C4-2B (cell line): ENCODE data around the gene NFU1.

Experiments used
- H3K27ac ChIP-seq: fragments of 450-650 bp; 2 replicates; pipeline ENCODE4 v1.5.1; 2017
- ZFX ChIP-seq: fragments of 450-650 bp; IDR thresholded peaks from 2 replicates; pipeline ENCODE4 v1.6.1; 2017
- TF ChIP-seq, protein P1 (sequence below): fragments of 450-650 bp; conservative IDR thresholded peaks from 2 replicates; pipeline ENCODE4 v1.5.1; 2017; ENCODE audit warnings: mild to moderate bottlenecking

The NFU1 gene

DNA sequence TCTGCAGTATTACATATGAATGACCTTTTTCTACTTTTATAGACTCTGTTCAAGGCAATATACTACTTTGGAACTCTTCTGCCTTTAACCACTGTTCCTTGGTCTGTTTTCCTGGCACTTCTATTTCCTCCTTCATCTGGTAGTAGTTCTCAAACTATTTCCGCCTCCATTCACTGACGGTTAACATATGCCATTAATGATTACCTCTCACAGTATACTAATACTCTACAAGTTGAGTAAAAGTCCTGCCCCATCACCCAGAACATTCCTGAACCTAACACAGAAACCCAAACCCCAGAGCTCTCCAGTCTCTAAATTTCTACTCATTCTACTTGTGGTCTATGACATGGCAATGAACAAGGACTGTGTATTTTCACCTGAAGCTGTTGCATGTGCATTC, 54.7 kb downstream of the NFU1 start:
- TF ChIP-seq, protein P1, sequence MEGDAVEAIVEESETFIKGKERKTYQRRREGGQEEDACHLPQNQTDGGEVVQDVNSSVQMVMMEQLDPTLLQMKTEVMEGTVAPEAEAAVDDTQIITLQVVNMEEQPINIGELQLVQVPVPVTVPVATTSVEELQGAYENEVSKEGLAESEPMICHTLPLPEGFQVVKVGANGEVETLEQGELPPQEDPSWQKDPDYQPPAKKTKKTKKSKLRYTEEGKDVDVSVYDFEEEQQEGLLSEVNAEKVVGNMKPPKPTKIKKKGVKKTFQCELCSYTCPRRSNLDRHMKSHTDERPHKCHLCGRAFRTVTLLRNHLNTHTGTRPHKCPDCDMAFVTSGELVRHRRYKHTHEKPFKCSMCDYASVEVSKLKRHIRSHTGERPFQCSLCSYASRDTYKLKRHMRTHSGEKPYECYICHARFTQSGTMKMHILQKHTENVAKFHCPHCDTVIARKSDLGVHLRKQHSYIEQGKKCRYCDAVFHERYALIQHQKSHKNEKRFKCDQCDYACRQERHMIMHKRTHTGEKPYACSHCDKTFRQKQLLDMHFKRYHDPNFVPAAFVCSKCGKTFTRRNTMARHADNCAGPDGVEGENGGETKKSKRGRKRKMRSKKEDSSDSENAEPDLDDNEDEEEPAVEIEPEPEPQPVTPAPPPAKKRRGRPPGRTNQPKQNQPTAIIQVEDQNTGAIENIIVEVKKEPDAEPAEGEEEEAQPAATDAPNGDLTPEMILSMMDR: no peak
- no peak for TF ChIP-seq ZFX
- no peak overlapping the region for H3K27ac ChIP-seq

DNA sequence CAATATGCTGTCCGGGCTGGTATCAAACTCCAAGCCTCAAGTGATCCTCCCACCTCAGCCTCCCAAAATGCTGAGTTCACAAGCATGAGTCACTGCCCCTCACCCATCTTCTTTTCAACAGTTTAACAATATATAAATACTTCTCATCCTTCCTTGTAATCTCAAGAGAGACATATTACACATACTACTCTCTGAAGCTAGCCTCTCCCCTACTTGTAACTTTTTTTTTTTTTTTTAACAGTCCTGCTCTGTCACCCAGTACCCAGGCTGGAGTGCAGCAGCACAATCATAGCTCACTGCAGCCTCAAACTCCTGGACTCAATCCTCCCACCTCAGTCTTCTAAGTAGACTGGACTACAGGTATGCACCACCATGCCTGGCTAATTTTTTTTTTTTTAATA, 55.9 kb downstream of the NFU1 start:
- H3K27ac ChIP-seq: no peak overlapping the region
- TF ChIP-seq, protein P1: no peak
- TF ChIP-seq ZFX: no peak

DNA sequence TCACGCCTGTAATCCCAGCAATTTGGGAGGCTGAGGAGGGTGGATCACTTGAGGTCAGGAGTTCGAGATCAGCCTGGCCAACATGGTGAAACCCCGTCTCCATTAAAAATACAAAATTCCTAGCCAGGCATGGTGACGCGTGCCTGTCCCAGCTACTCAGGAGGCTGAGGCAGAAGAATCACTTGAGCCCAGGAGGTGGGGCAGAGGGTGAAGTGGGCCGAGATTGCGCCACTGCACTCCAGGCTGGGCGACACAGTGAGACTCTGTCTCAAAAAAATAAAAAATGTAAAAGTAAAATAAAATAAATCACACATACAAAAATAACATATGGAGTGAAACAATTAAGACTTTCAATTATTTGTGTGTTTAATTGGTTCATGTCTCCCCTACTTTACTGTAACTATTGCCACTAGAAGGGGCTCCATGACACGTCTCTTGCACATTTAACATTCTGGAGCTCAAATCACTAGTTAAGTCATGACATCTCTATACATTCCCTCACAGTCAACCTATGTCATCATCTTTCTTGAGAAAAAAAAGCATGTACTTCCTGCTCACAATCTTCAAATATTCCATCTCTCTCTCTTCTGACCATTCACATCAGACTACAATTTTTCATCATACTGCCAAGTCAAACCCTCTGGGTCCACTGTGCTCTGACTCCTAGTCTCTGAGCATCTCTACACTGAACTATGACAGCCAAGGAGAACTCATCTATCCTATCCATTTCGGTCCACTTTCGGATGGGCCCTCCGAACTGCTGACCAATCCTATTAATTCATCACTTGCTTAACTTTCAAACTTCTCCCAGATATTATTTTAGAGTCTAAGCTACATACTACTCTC, 56.9 kb downstream of the NFU1 start:
- TF ChIP-seq, protein P1: no peak
- TF ChIP-seq ZFX: no peak
- H3K27ac ChIP-seq: no peak overlapping the region

DNA sequence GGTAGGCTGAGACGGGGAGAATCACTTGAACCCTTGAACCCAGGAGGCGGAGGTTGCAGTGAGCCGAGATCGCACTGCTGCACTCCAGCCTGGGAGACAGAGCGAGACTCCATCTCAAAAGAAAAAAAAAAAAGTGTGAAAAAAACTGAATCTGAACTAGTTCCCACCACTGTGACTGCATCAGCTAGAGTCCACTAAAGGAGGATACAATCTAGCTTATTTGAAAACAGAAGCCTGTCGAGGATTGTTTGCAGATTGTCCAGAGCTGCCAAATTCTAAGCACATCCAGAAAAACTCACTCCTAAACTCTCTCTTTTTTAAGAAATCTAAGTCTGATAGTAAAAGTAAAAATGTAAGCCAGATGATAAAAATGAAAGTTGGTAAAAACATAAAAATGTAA, 60.8 kb downstream of the NFU1 start:
- TF ChIP-seq ZFX: no peak
- TF ChIP-seq, protein P1: no peak
- H3K27ac ChIP-seq: no peak overlapping the region

DNA sequence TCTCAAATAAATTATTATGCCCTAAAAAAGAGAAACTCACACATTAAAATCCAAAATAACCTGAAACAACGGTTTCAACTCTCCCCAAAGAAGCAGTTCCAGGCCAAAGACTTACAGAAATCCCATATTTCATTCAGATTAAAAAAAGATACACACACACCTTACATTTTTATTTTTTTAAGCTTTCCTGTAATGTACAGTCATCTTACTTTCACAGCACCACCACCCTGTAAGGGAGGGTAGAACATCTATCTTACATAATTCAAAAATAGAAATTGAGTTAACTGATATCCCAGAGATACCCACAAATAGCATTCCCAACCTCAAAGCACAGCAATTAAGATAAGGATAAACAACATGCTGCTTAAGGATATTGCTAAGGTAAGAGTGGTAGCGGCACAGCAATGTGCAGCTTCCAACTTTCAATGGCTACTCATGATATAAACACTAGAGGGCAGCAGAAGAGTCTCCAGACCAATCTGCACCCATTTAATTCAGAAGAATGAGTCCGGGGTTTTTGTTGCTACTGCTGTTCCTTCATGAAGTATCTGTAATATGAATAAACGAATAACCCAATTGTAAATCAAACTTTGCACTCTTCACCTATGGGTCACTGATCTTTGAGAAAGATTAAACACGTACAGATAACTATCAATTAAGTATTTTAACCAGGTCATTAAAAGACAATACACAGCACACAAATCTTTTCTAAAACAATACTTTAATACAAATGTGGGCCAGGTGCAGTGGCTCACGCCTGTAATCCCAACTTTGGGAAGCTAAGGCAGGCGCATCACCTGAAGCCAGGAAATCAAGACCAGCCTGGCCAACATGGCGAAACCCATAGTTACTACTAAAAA, 61.5 kb downstream of the NFU1 start:
- no peak for TF ChIP-seq ZFX
- TF ChIP-seq, protein P1: peak; percentile 73
- no peak overlapping the region for H3K27ac ChIP-seq

DNA sequence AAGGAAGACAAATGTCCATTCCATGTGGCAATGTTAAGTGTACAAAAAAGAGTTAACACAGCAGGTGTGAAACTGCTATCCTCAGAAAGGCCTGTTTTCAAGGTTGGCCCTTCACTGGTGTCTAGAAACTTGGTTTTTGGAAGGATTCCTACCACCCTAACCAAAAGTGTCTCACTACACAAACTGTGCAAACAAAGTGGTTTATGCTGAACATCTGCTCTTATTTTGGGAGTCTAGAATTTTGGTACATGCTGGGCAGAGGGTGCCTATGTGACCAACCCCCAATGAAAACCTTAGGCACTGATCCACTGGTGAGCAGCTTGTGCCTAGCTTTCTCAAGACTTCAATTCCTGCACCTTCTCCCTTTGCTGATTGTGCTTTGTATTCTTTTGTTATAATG, 64.5 kb downstream of the NFU1 start:
- H3K27ac ChIP-seq: no peak overlapping the region
- no peak for TF ChIP-seq ZFX
- TF ChIP-seq, protein P1: no peak

DNA sequence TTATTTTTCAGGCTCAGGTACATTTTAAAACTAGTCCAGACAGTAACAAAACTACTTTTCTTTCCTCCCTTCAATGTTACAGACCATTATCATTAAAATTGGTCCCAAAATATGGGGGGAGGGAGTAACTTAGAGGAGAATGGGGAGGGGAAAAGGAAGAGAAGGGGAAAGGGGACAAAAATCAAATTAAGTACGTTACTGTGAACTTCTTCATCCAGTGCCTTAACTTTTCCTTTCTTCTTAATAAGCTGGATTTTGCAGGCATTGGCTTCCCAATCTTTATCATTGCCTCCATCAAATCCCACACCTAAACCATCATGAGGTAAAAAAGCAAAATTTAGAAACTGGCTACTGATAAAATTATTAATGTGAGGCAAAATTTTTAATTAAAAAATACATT, 67.4 kb downstream of the NFU1 start:
- TF ChIP-seq, protein P1: no peak
- TF ChIP-seq ZFX: no peak
- no peak overlapping the region for H3K27ac ChIP-seq
